ENCODE measurements around the gene PDCD2. TPM values are rescaled to one million over a fixed set of nuclear protein-coding genes. Genes with fewer than 3 reads are reported as not detected.

Gene PDCD2
- total and polyA plus RNA-seq, 9 of the 15 experiments (the other 6 are each of a cell fraction or from before 2014, with no cell fraction given) = 67.3 to 430 (median 318) TPM

GRCh38 chr6:170553534-170554012 lies 30.9 kb downstream of the PDCD2 start (continued):
- no peak for TF ChIP-seq VEZF1 (CRISPR knock-in tag; IDR thresholded peaks at IDR 0.05)
- no peak for TF ChIP-seq ZNF764 (CRISPR knock-in tag; IDR thresholded peaks at IDR 0.05; ENCODE audit: low read depth)
- no peak for TF ChIP-seq HNRNPH1 (optimal IDR thresholded peaks at IDR 0.05; ENCODE audit: low read depth, low read length)
- TF ChIP-seq NFATC3 (IDR thresholded peaks at IDR 0.05) = 0 out of 2 replicates have a peak, but pooled peaks have one; percentile 22
- TF ChIP-seq SMARCA4 (IDR thresholded peaks at IDR 0.05) = peak; percentile 30; the same call in 1 of the 2 replicates
- TF ChIP-seq ZNF395 (CRISPR knock-in tag; IDR thresholded peaks at IDR 0.05) = 0 out of 2 replicates have a peak, but pooled peaks have one; percentile 3
- TF ChIP-seq ZNF431 (CRISPR knock-in tag; IDR thresholded peaks at IDR 0.05) = no peak
- 0 out of 4 replicates have a peak, but pooled peaks of 1 of the 2 experiments have one; percentile 7 for TF ChIP-seq TEAD1 (CRISPR knock-in tag; IDR thresholded peaks at IDR 0.05)
- TF ChIP-seq, protein P1, sequence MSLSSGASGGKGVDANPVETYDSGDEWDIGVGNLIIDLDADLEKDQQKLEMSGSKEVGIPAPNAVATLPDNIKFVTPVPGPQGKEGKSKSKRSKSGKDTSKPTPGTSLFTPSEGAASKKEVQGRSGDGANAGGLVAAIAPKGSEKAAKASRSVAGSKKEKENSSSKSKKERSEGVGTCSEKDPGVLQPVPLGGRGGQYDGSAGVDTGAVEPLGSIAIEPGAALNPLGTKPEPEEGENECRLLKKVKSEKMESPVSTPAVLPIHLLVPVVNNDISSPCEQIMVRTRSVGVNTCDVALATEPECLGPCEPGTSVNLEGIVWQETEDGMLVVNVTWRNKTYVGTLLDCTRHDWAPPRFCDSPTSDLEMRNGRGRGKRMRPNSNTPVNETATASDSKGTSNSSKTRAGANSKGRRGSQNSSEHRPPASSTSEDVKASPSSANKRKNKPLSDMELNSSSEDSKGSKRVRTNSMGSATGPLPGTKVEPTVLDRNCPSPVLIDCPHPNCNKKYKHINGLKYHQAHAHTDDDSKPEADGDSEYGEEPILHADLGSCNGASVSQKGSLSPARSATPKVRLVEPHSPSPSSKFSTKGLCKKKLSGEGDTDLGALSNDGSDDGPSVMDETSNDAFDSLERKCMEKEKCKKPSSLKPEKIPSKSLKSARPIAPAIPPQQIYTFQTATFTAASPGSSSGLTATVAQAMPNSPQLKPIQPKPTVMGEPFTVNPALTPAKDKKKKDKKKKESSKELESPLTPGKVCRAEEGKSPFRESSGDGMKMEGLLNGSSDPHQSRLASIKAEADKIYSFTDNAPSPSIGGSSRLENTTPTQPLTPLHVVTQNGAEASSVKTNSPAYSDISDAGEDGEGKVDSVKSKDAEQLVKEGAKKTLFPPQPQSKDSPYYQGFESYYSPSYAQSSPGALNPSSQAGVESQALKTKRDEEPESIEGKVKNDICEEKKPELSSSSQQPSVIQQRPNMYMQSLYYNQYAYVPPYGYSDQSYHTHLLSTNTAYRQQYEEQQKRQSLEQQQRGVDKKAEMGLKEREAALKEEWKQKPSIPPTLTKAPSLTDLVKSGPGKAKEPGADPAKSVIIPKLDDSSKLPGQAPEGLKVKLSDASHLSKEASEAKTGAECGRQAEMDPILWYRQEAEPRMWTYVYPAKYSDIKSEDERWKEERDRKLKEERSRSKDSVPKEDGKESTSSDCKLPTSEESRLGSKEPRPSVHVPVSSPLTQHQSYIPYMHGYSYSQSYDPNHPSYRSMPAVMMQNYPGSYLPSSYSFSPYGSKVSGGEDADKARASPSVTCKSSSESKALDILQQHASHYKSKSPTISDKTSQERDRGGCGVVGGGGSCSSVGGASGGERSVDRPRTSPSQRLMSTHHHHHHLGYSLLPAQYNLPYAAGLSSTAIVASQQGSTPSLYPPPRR (CRISPR knock-in tag; IDR thresholded peaks at IDR 0.05; ENCODE audit: borderline replicate concordance) = no peak
- no peak for TF ChIP-seq GATA2 (CRISPR knock-in tag; IDR thresholded peaks at IDR 0.05)
- peak; percentile 42; the same call in 1 of the 2 replicates for TF ChIP-seq ZNF143 (CRISPR knock-in tag; IDR thresholded peaks at IDR 0.05)
- no peak for TF ChIP-seq POLR2B (IDR thresholded peaks at IDR 0.05; ENCODE audit: low read depth, partially characterized antibody)
- no peak for TF ChIP-seq COPS2 (conservative IDR thresholded peaks at IDR 0.05)
- TF ChIP-seq NONO (IDR thresholded peaks at IDR 0.05; ENCODE audit: low read depth in 2 of 2, low read length in 1 of 2) = 0 out of 4 replicates have a peak, but pooled peaks of 1 of the 2 experiments have one; percentile 11
- peak; percentile 29; the same call in 1 of the 2 replicates for TF ChIP-seq ZNF175 (CRISPR knock-in tag; IDR thresholded peaks at IDR 0.05; ENCODE audit: low read depth)

Data from K562 (cell line).